ENCODE measurements around the gene EYS.

GRCh38 chr6:64644024-64644423, 1063.0 kb downstream of the EYS start:
- TF ChIP-seq CTCF (IDR thresholded peaks at IDR 0.05) (no peak), POLR2AphosphoS5 (IDR thresholded peaks at IDR 0.05) (no peak), POLR2A (IDR thresholded peaks at IDR 0.05) (no peak)
